Kidney epithelial cell (primary cell): Measurements from ENCODE around the gene CFAP97. TPM values are rescaled to one million over a fixed set of nuclear protein-coding genes. Genes with fewer than 3 reads are reported as not detected.

ENCODE experiments used
- DNase-seq: peaks from one replicate; pipeline ENCODE4 v3.0.0-alpha.2; 2010; ENCODE audit warnings: low read depth
- H3K27me3 ChIP-seq: 2 replicates; pipeline ENCODE4 v1.6.0; 2011; ENCODE audit warnings: low read length; ENCODE audit not compliant: control insufficient read depth, insufficient read depth
- H3K36me3 ChIP-seq: 2 replicates; pipeline ENCODE4 v1.5.1; 2011; ENCODE audit warnings: low read length; ENCODE audit not compliant: control insufficient read depth, insufficient read depth
- H3K4me3 ChIP-seq: 2 replicates; pipeline ENCODE4 v1.5.1; 2011; ENCODE audit warnings: low read depth, mild to moderate bottlenecking, control low read depth, low read length
- total RNA-seq: library from RNA; depleted of rRNA; stranded (reverse); fragments of >200 nt; gene quantifications from 2 replicates; pipeline ENCODE4 v1.2.3, GENCODE V29; 2015
- TF ChIP-seq, protein P1 (sequence below): IDR thresholded peaks from 2 replicates; pipeline ENCODE4 v1.5.1; 2011; ENCODE audit warnings: mild to moderate bottlenecking, moderate library complexity, low read length, control low read depth, inconsistent platforms; ENCODE audit not compliant: insufficient read depth, poor library complexity, severe bottlenecking

Gene CFAP97
- total RNA-seq, 1 donor from 2014 or later, result 31.2 TPM

DNA sequence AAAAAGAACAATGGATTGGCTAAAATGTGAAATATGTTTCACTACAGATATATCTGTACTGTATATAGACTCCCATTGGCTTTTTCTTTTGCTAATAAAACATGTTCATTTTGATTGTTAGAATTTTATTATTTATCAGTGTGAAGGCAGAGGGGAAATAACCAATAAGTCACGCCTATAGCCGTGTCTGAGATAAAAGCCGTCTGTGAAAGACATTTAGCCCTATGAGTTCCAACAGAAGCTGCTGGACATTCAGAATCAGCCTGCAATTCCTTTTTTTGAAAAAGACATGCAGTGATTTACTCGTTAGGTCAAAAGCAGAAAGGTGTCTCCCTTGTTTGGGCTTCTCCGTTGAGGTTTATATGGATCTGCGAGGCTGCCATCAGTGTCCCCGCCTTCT lies 84.9 kb downstream of the CFAP97 start:
- TF ChIP-seq, protein P1, sequence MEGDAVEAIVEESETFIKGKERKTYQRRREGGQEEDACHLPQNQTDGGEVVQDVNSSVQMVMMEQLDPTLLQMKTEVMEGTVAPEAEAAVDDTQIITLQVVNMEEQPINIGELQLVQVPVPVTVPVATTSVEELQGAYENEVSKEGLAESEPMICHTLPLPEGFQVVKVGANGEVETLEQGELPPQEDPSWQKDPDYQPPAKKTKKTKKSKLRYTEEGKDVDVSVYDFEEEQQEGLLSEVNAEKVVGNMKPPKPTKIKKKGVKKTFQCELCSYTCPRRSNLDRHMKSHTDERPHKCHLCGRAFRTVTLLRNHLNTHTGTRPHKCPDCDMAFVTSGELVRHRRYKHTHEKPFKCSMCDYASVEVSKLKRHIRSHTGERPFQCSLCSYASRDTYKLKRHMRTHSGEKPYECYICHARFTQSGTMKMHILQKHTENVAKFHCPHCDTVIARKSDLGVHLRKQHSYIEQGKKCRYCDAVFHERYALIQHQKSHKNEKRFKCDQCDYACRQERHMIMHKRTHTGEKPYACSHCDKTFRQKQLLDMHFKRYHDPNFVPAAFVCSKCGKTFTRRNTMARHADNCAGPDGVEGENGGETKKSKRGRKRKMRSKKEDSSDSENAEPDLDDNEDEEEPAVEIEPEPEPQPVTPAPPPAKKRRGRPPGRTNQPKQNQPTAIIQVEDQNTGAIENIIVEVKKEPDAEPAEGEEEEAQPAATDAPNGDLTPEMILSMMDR, result no peak
- Histone ChIP-seq H3K27me3 (no peaks in the 10 kb centered on the region), H3K36me3 (no peaks in the 10 kb centered on the region), H3K4me3 (no peak overlapping the region)
- no peak for DNase-seq

DNA sequence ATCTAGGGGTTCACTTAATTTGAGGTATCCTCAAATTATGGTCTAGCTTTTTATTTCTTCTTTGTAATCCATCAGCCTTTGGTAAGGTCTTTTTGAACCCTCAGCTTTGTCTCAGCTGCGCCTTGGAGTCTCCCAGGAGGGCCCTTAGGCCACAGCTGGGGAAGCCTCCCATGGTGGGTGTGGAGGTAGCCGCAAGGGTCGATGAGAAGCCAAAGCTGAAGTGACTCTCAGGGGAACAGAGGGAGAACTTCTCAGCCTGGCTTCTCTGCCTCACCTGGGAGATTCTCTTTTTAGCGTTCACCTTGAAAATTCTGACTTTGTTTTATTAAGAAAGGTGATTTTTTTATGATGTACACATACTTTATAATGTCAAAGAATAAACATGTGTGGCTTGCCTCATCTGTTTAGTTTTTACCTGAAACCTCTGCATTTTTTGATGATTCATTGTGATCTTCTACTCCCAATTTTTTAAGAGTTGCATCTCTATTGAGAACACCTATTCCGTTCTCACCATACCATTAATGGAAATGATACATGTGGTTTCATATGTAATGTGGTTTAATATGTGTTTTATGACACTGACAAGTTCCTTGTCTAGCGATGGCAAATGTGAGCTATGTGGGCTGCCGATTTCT lies 86.4 kb downstream of the CFAP97 start:
- Histone ChIP-seq H3K27me3 (no peaks in the 10 kb centered on the region), H3K4me3 (no peak overlapping the region), H3K36me3 (no peaks in the 10 kb centered on the region)
- no peak for DNase-seq
- TF ChIP-seq, protein P1, result no peak

DNA sequence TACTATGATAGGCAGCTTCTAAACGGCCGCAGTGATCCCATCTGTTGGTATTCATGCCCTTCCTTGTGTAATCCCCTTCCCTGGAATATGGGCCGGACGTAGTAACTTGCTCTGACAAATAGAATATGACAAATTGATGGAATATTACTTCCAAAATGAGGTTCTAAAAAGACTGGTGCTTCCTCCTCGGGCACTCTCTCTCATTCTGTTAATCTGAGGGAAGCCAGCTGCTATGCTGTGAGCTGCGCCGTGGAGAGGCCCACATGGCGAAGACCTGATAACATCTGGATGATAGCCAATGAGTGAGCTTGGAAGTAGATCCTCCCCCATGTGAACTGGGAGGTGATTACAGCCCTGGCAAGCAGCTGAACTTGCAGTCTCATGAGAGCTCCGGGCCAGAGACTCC lies 88.0 kb downstream of the CFAP97 start:
- DNase-seq, result peak; percentile 77
- no peak overlapping the region for H3K4me3 ChIP-seq
- no peaks in the 10 kb centered on the region for H3K36me3 ChIP-seq
- no peaks in the 10 kb centered on the region for H3K27me3 ChIP-seq
- TF ChIP-seq, protein P1, result no peak

DNA sequence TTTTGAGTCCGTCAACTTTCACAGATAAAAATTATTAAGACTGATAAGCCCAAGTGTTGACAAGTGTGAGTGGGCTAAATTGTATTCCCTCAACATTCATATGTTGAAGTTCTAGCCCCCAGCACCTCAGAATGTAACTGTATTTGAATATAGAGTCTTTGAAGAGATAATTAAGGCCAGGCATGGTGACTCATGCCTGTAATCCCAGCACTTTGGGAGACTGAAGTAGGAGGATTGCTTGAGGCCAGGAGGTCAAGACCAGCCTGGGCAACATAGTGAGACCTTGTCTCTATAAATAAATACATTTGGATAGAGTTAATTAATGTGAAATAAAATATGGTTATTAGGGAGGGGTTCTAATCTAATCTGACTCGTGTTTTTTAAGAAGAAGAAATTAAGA lies 90.5 kb downstream of the CFAP97 start:
- TF ChIP-seq, protein P1, result no peak
- Histone ChIP-seq H3K36me3 (no peaks in the 10 kb centered on the region), H3K27me3 (no peaks in the 10 kb centered on the region), H3K4me3 (no peak overlapping the region)
- DNase-seq, result no peak

- Histone ChIP-seq H3K4me3 (no peak overlapping the region), H3K27me3 (no peaks in the 10 kb centered on the region), H3K36me3 (no peaks in the 10 kb centered on the region)
- peak; percentile 90 for DNase-seq
- TF ChIP-seq, protein P1, result no peak
Measured at GRCh38 chr4:185112104-185112503, 91.7 kb downstream of the CFAP97 start.

DNA sequence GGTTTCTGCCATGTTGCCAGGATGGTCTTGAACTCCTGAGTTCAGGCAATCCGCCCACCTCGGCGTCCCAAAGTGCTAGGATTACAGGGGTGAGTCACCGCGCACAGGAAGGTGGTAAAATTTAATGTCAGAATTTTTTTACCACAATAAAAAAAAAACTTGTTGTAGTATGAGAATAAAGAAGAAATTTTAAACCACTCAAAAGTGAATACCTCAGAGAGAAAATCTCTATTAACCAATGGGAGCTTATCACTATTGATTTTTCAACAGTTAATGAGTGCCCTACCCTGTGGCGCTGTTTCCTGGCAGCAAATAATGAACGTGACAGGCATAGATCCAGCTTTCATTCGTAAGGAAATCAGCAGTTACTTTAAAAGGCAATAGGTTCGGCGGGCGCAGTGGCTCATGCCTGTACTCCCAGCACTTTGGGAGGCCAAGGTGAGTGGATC lies 93.4 kb downstream of the CFAP97 start:
- Histone ChIP-seq H3K4me3 (no peak overlapping the region), H3K36me3 (no peaks in the 10 kb centered on the region), H3K27me3 (no peaks in the 10 kb centered on the region)
- DNase-seq, result no peak
- TF ChIP-seq, protein P1, result no peak
